Gastrocnemius medialis (tissue), 4 donors: ENCODE data around the gene PRR33. TPM values are rescaled to one million over a fixed set of nuclear protein-coding genes. Genes with fewer than 3 reads are reported as not detected.
A peak's percentile ranks its signal among the peaks of the same experiment; 100 is the strongest.
"Not testable (repeated sequence)": the region's sequence is repeated elsewhere in the genome, so short reads cannot be mapped to it uniquely, and the experiment has no call there.

Experiments used
- ATAC-seq, 2 donors: fragments of 150-250 bp; one replicate each; pipeline ENCODE4 v1.9.1; 2016
- DNase-seq, 2 donors: peaks; one replicate each; pipeline ENCODE4 v3.0.0-alpha.2; 2019
- H3K27ac ChIP-seq, 4 donors: fragments of 200-600 bp; sonication (generic); 1 replicate in 1 of 4; 2 replicates in 3 of 4; pipeline ENCODE4 v1.5.1; 2016 to 2018; ENCODE audit warnings: mild to moderate bottlenecking in 2 of 4, moderate library complexity in 1 of 4
- H3K27me3 ChIP-seq, 3 donors: fragments of 200-600 bp; sonication (generic) in 2 of 3; 1 replicate in 1 of 3; 2 replicates in 2 of 3; pipeline versions ENCODE4 v1.5.1 to v1.6.0; 2016 to 2019; ENCODE audit warnings: mild to moderate bottlenecking in 1 of 3, moderate library complexity in 1 of 3
- H3K36me3 ChIP-seq, 2 donors: fragments of 200-600 bp; sonication (generic) in 1 of 2; one replicate each; pipeline ENCODE4 v1.5.1; 2017 to 2018
- H3K4me1 ChIP-seq, 2 donors: fragments of 200-600 bp; sonication (generic) in 1 of 2; one replicate each; pipeline ENCODE4 v1.5.1; 2016 to 2017; ENCODE audit warnings: mild to moderate bottlenecking in 2 of 2
- H3K4me3 ChIP-seq, 4 donors: fragments of 200-600 bp; sonication (generic) in 3 of 4; 1 replicate in 1 of 4; 2 replicates in 3 of 4; pipeline ENCODE4 v1.5.1; 2016 to 2019; ENCODE audit warnings: mild to moderate bottlenecking in 2 of 4
- H3K9me3 ChIP-seq, 3 donors: fragments of 200-600 bp; sonication (generic) in 2 of 3; 1 replicate in 1 of 3; 2 replicates in 2 of 3; pipeline ENCODE4 v1.5.1; 2016 to 2019
- CTCF ChIP-seq, 5 experiments: fragments of 450-650 bp in 3 of 5; fragments of 200-600 bp in 2 of 5; sonication (generic) in 2 of 5; IDR thresholded peaks in 4 of 5; conservative IDR thresholded peaks in 1 of 5; 1 replicate in 4 of 5; 2 replicates in 1 of 5; pipeline ENCODE4 v1.5.1; 2016 to 2019; ENCODE audit warnings: antibody characterized with exemption in 5 of 5, mild to moderate bottlenecking in 3 of 5, moderate library complexity in 3 of 5
- POLR2A ChIP-seq, 2 donors: fragments of 450-650 bp; IDR thresholded peaks; one replicate each; pipeline ENCODE4 v1.6.1; 2017; ENCODE audit warnings: antibody characterized with exemption in 2 of 2, mild to moderate bottlenecking in 2 of 2, moderate library complexity in 2 of 2
- in situ Hi-C, 4 donors: fragments of 200-750 bp; cut with MboI; loops; one replicate each; pipeline versions ENCODE4 v1.15.0 to v1.8.0; 2017; ENCODE audit warnings: low sequenced_read_pairs in 4 of 4
- intact Hi-C: fragments of 100-400 bp; cut with DNase I; formaldehyde crosslinking; loops from one replicate; pipeline ENCODE4 v1.15.1; 2023; ENCODE audit warnings: low total_unique reads
- total RNA-seq, 4 donors: library from RNA; depleted of rRNA; stranded (reverse); fragments of >200 nt; gene quantifications; one replicate each; pipeline versions ENCODE4 v1.1.0 to v1.2.3, GENCODE V29; 2016

PRR33 gene
- total RNA-seq, result 1 to 10 TPM in 2 of 4 donors, under 1 TPM in 2; 0.16 to 2.3 (median 1.0) TPM

- Histone ChIP-seq H3K9me3 (no peaks in the 10 kb centered on the region), H3K36me3 (no peaks in the 10 kb centered on the region), H3K4me1 (peaks cover 16 to 42% of the 10 kb centered on the region in 2 donors), H3K4me3 (peak within 1 kb of the TSS in 2 of 4 donors; percentile 6 to 11), H3K27me3 (no peaks in the 10 kb centered on the region), H3K27ac (peak within 1 kb of the TSS; percentile 74 to 87 (median 80))
- in situ Hi-C loops (loop anchor here in 1 of 4 donors (25.0 kb wide), 1 partner anchor 271 kb away; the partner anchor contains the start of genes INS and TH), intact Hi-C loops (no loop called here)
- ATAC-seq, result no peak
- no peak for TF ChIP-seq POLR2A (IDR thresholded peaks at IDR 0.05)
- no peak for TF ChIP-seq CTCF (IDR thresholded peaks at IDR 0.05 in 4 of 5, conservative IDR thresholded peaks at IDR 0.05 in 1 of 5)
- DNase-seq, result no peak
Observed at GRCh38 chr11:1891831-1892115, at the start of gene PRR33. PRR33 (minus strand) TSS chr11:1891895; CDS start chr11:1890584, 1,311 bp downstream.

GRCh38 chr11:1939788-1940187, 48.1 kb upstream of the PRR33 start:
- in situ Hi-C loops, H3K9me3 ChIP-seq, H3K27ac ChIP-seq, H3K4me3 ChIP-seq, H3K27me3 ChIP-seq, H3K36me3 ChIP-seq, ATAC-seq, H3K4me1 ChIP-seq: not testable (repeated sequence)
- DNase-seq, result peak in 1 of 2 donors; percentile 8
- intact Hi-C loops, result loop anchor here (1.0 kb wide), 2 partner anchors 24 to 45 kb away; no protein-coding TSS in a partner anchor

GRCh38 chr11:1939006-1939625, 47.4 kb upstream of the PRR33 start:
- DNase-seq (peak; percentile 2 to 41), ATAC-seq (peak in 1 of 2 donors; percentile 48)
- H3K4me1 ChIP-seq, result no peaks in the 10 kb centered on the region
- H3K9me3 ChIP-seq, result no peaks in the 10 kb centered on the region
- TF ChIP-seq POLR2A (IDR thresholded peaks at IDR 0.05) (no peak), CTCF (IDR thresholded peaks at IDR 0.05 in 4 of 5, conservative IDR thresholded peaks at IDR 0.05 in 1 of 5) (no peak)
- intact Hi-C loops (loop anchor here (1.0 kb wide), 1 partner anchor 24 kb away; no protein-coding TSS in a partner anchor), in situ Hi-C loops (no loop called here)
- H3K27me3 ChIP-seq, result no peaks in the 10 kb centered on the region
- no peak overlapping the region for H3K4me3 ChIP-seq
- peaks cover 0 to 11% of the 10 kb centered on the region in 2 donors for H3K36me3 ChIP-seq
- peak overlapping the region; percentile 64 to 78 (median 66) for H3K27ac ChIP-seq

GRCh38 chr11:1938343-1939005, 46.8 kb upstream of the PRR33 start:
- ATAC-seq, result peak in 1 of 2 donors; percentile 34
- TF ChIP-seq CTCF (IDR thresholded peaks at IDR 0.05 in 4 of 5, conservative IDR thresholded peaks at IDR 0.05 in 1 of 5) (no peak), POLR2A (IDR thresholded peaks at IDR 0.05) (no peak)
- Histone ChIP-seq H3K9me3 (no peaks in the 10 kb centered on the region), H3K4me1 (no peaks in the 10 kb centered on the region), H3K27me3 (no peaks in the 10 kb centered on the region), H3K27ac (peak overlapping the region; percentile 64 to 78 (median 66)), H3K4me3 (no peak overlapping the region), H3K36me3 (peaks cover 0 to 11% of the 10 kb centered on the region in 2 donors)
- peak; percentile 1 to 46 for DNase-seq
- intact Hi-C loops, result loop anchor here (1.0 kb wide), 1 partner anchor 23 kb away; no protein-coding TSS in a partner anchor
- in situ Hi-C loops, result no loop called here

GRCh38 chr11:1937616-1938342, 46.1 kb upstream of the PRR33 start:
- in situ Hi-C loops (no loop called here), intact Hi-C loops (no loop called here)
- ATAC-seq (peak in 1 of 2 donors; percentile 6), DNase-seq (peak; percentile 1 to 46)
- no peaks in the 10 kb centered on the region for H3K27me3 ChIP-seq
- no peak overlapping the region for H3K4me3 ChIP-seq
- H3K36me3 ChIP-seq, result peaks cover 0 to 11% of the 10 kb centered on the region in 2 donors
- no peaks in the 10 kb centered on the region for H3K9me3 ChIP-seq
- H3K4me1 ChIP-seq, result no peaks in the 10 kb centered on the region
- H3K27ac ChIP-seq, result peak overlapping the region in 2 of 4 donors; percentile 67 to 78
- TF ChIP-seq CTCF (IDR thresholded peaks at IDR 0.05 in 4 of 5, conservative IDR thresholded peaks at IDR 0.05 in 1 of 5) (no peak), POLR2A (IDR thresholded peaks at IDR 0.05) (no peak)
